Astrocyte of the cerebellum (primary cell): Measurements from ENCODE around the gene NAA10.
A peak's percentile ranks its signal among the peaks of the same experiment; 100 is the strongest.

ENCODE experiments used
- DNase-seq: peaks from one replicate; pipeline ENCODE4 v3.0.0-alpha.2; 2011; ENCODE audit warnings: low read depth
- H3K4me3 ChIP-seq: 2 replicates; pipeline ENCODE4 v1.5.1; 2011; ENCODE audit warnings: mild to moderate bottlenecking, low read depth, low read length, moderate library complexity
- in situ Hi-C: cut with HindIII; loops from 2 replicates; pipeline ENCODE4 v1.10.0; 2017; ENCODE audit warnings: low sequenced_read_pairs
- TF ChIP-seq, protein P1 (sequence below): IDR thresholded peaks from 2 replicates; pipeline ENCODE4 v1.5.1; 2012; ENCODE audit warnings: low read length, low read depth, moderate library complexity, mild to moderate bottlenecking; ENCODE audit errors: missing control alignments

The NAA10 gene

DNA sequence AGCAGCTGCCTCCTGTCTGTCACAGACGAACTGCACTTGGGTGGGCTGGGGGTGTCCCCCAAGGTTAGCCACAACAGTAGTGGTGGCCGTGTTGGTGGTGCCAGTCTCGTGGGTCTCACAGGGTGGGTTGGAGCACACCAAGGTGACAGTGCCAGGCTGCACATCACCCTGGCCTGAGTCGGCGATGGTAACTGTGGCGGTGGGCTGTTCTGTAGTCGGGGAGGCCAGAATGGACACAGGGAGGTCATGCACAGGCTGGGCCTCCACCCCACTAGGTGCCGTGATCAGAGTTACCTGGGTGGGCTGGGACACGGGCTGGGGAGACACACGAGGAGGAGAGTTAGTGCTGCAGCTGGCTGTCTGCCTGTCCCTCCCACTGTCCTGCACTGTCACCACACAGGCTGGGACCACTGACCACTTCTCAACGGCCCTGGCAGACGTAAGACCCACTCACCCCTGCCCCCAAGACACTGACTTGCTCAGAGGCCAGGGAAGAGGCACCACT lies 20.4 kb upstream of the NAA10 start:
- in situ Hi-C loops, result no loop called here

DNA sequence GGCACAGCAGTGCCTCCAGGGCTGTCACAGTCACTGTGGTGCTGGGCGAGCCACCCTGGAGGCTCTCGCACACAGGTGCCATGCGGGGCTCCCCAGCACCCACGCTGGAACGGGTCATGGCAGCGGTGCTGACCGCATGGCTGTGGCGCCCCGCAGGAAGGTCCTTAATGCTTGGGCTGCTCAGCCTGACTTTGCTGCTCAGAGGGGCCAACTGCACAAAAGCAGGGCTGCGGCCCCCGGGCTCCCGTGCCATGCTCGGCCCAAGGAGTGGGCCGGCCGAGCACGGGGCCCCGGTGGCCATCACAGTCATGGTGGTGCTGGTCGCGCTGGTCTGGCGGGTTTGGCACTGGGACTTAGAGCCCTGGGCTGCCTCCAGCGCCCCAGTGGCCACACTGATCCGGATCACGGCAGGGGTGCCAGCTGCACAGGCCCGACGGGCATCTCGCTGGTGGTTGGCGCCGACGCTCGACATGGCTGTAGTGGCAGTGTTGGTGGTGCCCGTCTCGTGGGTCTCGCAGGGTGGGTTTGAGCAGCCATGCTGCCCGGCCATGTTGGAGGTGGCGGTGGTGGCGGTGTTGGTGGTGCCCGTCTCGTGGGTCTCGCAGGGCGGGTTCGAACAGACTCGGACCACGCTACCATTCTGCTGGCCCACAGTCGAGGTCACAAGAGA lies 19.9 kb upstream of the NAA10 start:
- TF ChIP-seq, protein P1, sequence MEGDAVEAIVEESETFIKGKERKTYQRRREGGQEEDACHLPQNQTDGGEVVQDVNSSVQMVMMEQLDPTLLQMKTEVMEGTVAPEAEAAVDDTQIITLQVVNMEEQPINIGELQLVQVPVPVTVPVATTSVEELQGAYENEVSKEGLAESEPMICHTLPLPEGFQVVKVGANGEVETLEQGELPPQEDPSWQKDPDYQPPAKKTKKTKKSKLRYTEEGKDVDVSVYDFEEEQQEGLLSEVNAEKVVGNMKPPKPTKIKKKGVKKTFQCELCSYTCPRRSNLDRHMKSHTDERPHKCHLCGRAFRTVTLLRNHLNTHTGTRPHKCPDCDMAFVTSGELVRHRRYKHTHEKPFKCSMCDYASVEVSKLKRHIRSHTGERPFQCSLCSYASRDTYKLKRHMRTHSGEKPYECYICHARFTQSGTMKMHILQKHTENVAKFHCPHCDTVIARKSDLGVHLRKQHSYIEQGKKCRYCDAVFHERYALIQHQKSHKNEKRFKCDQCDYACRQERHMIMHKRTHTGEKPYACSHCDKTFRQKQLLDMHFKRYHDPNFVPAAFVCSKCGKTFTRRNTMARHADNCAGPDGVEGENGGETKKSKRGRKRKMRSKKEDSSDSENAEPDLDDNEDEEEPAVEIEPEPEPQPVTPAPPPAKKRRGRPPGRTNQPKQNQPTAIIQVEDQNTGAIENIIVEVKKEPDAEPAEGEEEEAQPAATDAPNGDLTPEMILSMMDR, result no peak
- in situ Hi-C loops, result no loop called here
- no peak for DNase-seq
- no peak overlapping the region for H3K4me3 ChIP-seq

More for the DNA sequence above, 20.4 kb upstream of the NAA10 start:
- H3K4me3 ChIP-seq, result no peak overlapping the region
- no peak for DNase-seq
- TF ChIP-seq, protein P1, result no peak

DNA sequence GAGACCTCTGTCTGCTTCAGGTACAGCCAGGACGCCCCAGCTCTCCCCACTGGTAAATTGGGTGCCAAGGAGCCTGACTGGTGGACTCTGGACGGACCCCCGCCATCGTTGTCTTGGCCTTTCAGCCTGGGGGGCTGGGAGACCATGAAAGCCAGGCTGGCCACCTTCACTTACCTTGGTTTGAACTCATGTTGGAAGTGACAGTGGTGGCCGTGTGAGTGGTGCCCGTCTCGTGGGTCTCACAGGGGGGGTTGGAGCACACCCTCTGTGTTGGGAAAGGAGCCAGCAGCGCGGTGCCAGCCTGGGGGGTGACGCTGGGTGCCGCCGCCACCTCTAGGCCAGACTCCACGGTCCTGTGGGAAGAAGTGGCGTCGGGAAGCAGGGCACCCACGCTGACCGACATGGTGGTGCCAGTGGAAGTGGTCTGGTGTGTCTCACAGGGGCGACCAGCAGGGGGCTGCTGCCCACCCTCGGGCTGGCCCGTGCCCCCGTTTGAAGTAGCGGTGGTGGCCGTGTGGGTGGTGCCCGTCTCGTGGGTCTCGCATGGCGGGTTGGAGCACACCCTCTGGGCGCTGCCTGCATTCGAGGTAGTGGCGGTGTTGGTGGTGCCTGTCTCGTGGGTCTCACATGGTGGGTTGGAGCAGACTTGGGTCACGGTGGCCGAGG lies 19.2 kb upstream of the NAA10 start:
- in situ Hi-C loops, result no loop called here
- TF ChIP-seq, protein P1, result no peak
- DNase-seq, result no peak
- H3K4me3 ChIP-seq, result no peak overlapping the region

DNA sequence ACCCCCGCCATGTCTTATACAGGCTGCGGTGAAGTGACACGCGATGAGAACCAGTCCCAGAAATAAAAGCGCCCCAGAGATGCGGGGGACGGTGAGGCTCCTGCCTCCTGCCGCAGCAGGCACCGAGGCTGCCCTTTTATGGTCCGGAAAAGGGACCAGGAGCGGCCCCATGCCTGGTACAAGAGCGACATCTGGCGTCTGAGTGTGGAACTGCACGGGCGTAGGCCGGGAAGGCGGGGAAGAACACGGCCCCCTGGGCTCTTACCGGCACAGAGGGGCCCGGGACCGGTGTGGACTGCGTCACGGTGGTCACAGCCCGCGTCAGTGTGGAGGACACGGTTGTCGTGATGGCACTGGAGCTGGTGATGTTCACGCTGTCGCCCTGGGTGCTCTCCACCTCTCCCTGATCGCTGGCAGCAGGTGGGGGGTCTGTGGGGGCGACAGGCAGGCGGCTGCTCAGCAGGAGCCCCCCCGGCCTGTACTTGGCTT lies 18.5 kb upstream of the NAA10 start:
- peak; percentile 27 for DNase-seq
- H3K4me3 ChIP-seq, result no peak overlapping the region
- TF ChIP-seq, protein P1, result peak; percentile 95
- in situ Hi-C loops, result no loop called here

DNA sequence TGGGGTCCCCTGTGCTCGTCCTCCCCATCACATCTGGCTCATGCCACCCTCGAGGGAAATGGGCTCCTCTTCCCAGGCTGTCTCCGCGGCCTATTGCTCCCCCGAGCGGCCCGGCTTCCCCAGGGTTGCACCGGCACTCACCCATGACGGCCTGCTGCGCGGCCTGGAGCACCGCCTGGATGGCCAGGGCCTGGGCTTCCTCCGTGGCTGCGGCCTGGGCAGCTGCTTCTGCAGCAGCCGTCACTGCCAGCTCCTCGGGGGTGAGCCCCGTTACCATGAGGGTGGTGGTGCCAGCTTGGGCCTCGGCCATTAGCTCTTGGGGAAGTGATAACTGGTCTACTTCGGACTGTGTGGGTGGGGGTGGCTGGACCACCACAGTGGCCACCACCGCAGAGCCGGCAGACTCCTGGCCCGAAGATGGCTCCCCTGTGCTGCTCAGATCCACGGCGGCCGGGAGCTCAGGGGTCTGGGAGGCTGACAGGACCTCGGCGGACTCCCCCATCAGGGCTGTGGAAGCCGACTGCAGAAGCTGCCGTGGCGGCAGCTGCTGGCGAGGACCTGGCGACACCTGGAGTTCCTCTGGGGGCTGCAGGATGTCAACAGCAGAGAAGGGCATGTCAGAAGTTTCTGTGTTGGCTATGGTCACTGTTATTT lies 17.7 kb upstream of the NAA10 start:
- DNase-seq, result no peak
- no peak overlapping the region for H3K4me3 ChIP-seq
- in situ Hi-C loops, result no loop called here
- TF ChIP-seq, protein P1, result no peak

DNA sequence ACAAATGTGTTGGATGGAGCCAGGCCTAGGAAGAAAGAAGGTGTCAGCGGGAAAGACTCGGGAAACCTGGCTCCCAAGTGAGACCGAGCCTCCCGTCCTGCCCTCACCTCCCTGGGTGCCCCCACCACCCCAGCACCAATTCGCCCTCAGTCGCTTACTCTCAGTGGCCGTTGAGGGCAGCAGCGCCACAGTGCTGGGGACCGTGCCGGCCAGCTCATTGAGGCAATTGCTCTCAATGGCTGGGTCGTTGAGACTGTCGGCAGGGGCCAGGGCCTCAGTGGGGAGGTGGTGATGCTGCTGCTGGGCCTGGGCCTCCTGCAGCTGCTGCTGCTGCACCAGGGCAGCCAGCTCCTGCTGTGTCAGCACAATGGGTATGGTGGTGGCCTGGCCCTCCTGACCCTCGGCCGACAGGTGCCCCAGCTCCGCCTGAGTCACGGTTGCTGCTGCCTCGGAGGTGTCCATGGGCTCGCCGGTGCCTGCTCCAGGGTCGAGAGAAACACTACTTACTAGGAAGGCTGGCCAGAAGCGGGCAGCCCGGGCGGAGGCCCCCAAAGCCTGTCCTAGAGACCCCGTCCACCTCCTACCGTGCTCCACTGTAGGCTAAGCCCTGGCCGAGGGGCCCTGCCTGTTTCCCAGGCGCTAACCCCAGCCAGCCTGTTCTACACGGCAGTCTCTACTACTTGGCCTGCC lies 17.0 kb upstream of the NAA10 start:
- TF ChIP-seq, protein P1, result no peak
- in situ Hi-C loops, result no loop called here
- no peak for DNase-seq
- no peak overlapping the region for H3K4me3 ChIP-seq
